K562 (cell line): ENCODE data around the gene SGPP1.

Experiments used
- CBX3 ChIP-seq, 2 experiments: IDR thresholded peaks; 1 replicate in 1 of 2; 2 replicates in 1 of 2; pipeline ENCODE4 v1.6.1; 2012; ENCODE audit warnings: inconsistent platforms in 2 of 2, low read length in 2 of 2, borderline replicate concordance in 1 of 2, control low read depth in 1 of 2
- NFXL1 ChIP-seq: fragments of 450-650 bp; formaldehyde crosslinking; IDR thresholded peaks from 2 replicates; pipeline ENCODE4 v1.4.0; 2021; ENCODE audit warnings: mild to moderate bottlenecking
- NR2C2 ChIP-seq, 2 experiments: fragments of 200-800 bp in 1 of 2; sonication (Bioruptor generic) in 1 of 2; sonication (generic) in 1 of 2; formaldehyde crosslinking in 1 of 2; IDR thresholded peaks; 2 replicates each; pipeline versions ENCODE4 v1.6.1 to v1.8.0; 2016 to 2022; ENCODE audit warnings: mild to moderate bottlenecking in 1 of 2, missing compliant biosample characterization in 1 of 2, missing genetic modification characterization in 1 of 2, missing genetic modification reagents in 1 of 2
- RAD51 ChIP-seq: fragments of 450-650 bp; IDR thresholded peaks from 2 replicates; pipeline ENCODE4 v1.7.1; 2016; ENCODE audit warnings: low read depth, mild to moderate bottlenecking, borderline replicate concordance
- RFX5 ChIP-seq: IDR thresholded peaks from 2 replicates; pipeline ENCODE4 v1.6.1; 2011; ENCODE audit warnings: low read depth, mild to moderate bottlenecking, improper control_type of control experiment, low read length
- TRIM28 ChIP-seq: fragments of 450-650 bp; IDR thresholded peaks from 2 replicates; pipeline ENCODE4 v1.6.1; 2017
- U2AF2 ChIP-seq: fragments of 200-400 bp; formaldehyde crosslinking; optimal IDR thresholded peaks from 2 replicates; pipeline ENCODE3; 2017; ENCODE audit warnings: low read depth, mild to moderate bottlenecking, low read length
- TF ChIP-seq, protein P1 (sequence below): sonication (generic); formaldehyde crosslinking; IDR thresholded peaks from 2 replicates; pipeline ENCODE4 v1.4.0; 2020; ENCODE audit warnings: mild to moderate bottlenecking, missing genetic modification reagents
- TF ChIP-seq, protein P2 (sequence below), 2 experiments: fragments of 450-650 bp; IDR thresholded peaks; 2 replicates each; pipeline ENCODE4 v1.6.1; 2016; ENCODE audit warnings: mild to moderate bottlenecking in 2 of 2, borderline replicate concordance in 1 of 2, low read depth in 1 of 2, moderate library complexity in 1 of 2
- TF ChIP-seq, protein P3 (sequence below), 3 experiments: IDR thresholded peaks in 2 of 3; conservative IDR thresholded peaks in 1 of 3; 2 replicates each; pipeline ENCODE4 v1.5.1; 2011 to 2012; ENCODE audit warnings: low read length in 3 of 3, mild to moderate bottlenecking in 3 of 3, control low read depth in 2 of 3, improper control_type of control experiment in 1 of 3, inconsistent platforms in 1 of 3, low read depth in 1 of 3, mixed read lengths in 1 of 3, moderate library complexity in 1 of 3; ENCODE audit not compliant: insufficient read depth in 2 of 3

DNA sequence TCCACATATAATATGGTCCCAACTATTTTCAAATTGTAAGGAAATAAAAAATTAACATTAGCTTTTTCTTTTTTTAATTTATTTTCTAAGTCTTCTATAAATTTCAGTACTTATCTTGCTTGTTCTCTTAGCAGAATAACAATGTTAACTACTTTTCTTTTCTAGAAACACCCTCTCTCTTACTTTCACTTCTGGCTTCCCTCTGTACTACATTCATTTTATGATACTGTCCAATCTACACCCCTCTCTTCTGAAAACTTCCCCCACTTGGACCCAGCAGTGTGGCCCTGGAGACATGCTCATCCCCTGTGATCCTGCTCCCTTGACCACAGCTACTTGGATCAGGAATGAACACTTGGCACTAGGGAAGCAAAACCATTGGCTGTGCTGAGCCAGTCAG lies 15.7 kb downstream of the SGPP1 start:
- TF ChIP-seq RAD51 (no peak), NFXL1 (CRISPR knock-in tag) (no peak), CBX3 (IDR thresholded peaks at IDR 0.05; ENCODE audit: borderline replicate concordance in 1 of 2, low read length in 2 of 2) (no peak), NR2C2 (CRISPR knock-in tag; IDR thresholded peaks at IDR 0.05) (no peak), NR2C2 (tag; IDR thresholded peaks at IDR 0.05) (no peak), TRIM28 (no peak), RFX5 (no peak), U2AF2 (no peak)
- TF ChIP-seq, protein P1, sequence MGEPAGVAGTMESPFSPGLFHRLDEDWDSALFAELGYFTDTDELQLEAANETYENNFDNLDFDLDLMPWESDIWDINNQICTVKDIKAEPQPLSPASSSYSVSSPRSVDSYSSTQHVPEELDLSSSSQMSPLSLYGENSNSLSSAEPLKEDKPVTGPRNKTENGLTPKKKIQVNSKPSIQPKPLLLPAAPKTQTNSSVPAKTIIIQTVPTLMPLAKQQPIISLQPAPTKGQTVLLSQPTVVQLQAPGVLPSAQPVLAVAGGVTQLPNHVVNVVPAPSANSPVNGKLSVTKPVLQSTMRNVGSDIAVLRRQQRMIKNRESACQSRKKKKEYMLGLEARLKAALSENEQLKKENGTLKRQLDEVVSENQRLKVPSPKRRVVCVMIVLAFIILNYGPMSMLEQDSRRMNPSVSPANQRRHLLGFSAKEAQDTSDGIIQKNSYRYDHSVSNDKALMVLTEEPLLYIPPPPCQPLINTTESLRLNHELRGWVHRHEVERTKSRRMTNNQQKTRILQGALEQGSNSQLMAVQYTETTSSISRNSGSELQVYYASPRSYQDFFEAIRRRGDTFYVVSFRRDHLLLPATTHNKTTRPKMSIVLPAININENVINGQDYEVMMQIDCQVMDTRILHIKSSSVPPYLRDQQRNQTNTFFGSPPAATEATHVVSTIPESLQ (CRISPR knock-in tag) = no peak
- TF ChIP-seq, protein P2, sequence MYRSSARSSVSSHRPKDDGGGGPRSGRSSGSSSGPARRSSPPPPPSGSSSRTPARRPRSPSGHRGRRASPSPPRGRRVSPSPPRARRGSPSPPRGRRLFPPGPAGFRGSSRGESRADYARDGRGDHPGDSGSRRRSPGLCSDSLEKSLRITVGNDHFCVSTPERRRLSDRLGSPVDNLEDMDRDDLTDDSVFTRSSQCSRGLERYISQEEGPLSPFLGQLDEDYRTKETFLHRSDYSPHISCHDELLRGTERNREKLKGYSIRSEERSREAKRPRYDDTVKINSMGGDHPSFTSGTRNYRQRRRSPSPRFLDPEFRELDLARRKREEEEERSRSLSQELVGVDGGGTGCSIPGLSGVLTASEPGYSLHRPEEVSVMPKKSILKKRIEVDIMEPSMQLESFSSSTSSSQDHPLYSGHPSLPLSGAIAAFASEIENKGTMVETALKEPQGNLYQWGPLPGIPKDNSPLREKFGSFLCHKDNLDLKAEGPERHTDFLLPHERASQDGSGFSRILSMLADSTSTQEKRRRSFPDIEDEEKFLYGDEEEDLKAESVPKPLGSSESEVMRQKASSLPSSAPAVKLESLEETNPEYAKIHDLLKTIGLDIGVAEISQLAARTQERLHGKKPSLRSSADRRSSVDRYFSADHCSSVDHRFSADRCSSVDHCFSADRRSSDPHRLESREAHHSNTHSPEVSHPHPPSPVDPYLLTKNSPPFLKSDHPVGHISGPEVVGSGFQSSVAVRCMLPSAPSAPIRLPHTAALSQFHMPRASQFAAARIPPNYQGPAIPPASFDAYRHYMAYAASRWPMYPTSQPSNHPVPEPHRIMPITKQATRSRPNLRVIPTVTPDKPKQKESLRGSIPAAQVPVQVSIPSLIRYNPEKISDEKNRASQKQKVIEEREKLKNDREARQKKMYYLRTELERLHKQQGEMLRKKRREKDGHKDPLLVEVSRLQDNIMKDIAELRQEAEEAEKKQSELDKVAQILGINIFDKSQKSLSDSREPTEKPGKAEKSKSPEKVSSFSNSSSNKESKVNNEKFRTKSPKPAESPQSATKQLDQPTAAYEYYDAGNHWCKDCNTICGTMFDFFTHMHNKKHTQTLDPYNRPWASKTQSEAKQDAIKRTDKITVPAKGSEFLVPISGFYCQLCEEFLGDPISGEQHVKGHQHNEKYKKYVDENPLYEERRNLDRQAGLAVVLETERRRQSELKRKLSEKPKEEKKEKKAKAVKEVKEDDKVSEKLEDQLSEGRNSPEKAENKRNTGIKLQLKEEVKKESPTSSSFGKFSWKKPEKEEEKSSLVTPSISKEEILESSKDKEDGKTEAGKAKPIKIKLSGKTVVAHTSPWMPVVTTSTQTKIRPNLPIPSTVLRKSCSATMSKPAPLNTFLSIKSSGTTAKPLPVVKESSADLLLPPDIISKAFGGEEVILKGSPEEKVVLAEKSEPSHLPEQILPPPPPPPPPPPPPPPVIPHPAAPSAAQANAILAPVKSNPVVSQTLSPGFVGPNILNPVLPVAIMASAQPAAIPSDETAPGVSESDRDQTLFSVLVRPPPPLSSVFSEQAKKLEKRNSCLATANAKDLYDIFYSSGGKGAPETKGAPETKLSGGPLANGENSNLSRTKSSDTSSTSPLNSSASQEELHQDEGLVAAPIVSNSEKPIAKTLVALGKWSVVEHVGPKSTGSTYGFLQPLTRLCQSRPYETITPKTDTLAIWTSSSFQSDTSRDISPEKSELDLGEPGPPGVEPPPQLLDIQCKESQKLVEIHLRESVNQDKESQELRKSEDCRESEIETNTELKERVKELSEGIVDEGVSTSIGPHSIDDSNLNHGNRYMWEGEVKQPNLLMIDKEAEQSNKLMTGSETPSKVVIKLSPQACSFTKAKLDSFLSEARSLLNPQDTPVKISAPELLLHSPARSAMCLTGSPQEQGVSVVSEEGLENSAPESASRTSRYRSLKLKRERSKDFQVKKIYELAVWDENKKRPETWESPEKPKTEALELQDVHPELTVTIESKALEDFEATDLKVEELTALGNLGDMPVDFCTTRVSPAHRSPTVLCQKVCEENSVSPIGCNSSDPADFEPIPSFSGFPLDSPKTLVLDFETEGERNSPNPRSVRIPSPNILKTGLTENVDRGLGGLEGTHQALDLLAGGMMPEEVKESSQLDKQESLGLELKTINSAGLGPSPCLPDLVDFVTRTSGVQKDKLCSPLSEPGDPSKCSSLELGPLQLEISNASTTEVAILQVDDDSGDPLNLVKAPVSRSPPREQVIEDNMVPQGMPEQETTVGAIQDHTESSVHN (IDR thresholded peaks at IDR 0.05; ENCODE audit: borderline replicate concordance in 1 of 2, low read depth in 1 of 2) = no peak
- TF ChIP-seq, protein P3, sequence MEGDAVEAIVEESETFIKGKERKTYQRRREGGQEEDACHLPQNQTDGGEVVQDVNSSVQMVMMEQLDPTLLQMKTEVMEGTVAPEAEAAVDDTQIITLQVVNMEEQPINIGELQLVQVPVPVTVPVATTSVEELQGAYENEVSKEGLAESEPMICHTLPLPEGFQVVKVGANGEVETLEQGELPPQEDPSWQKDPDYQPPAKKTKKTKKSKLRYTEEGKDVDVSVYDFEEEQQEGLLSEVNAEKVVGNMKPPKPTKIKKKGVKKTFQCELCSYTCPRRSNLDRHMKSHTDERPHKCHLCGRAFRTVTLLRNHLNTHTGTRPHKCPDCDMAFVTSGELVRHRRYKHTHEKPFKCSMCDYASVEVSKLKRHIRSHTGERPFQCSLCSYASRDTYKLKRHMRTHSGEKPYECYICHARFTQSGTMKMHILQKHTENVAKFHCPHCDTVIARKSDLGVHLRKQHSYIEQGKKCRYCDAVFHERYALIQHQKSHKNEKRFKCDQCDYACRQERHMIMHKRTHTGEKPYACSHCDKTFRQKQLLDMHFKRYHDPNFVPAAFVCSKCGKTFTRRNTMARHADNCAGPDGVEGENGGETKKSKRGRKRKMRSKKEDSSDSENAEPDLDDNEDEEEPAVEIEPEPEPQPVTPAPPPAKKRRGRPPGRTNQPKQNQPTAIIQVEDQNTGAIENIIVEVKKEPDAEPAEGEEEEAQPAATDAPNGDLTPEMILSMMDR (IDR thresholded peaks at IDR 0.05 in 2 of 3, conservative IDR thresholded peaks at IDR 0.05 in 1 of 3; ENCODE audit: insufficient read depth in 2 of 3, low read depth in 1 of 3, low read length in 3 of 3) = no peak
